HFFc6 (cell line): ENCODE data around the gene TDRKH. TPM values are rescaled to one million over a fixed set of nuclear protein-coding genes. Genes with fewer than 3 reads are reported as not detected.
"Not testable (repeated sequence)": the region's sequence is repeated elsewhere in the genome, so short reads cannot be mapped to it uniquely, and the experiment has no call there.

Experiments used
- DNase-seq: peaks from one replicate; pipeline ENCODE4 v3.0.0-alpha.2; 2018
- H3K27ac Mint-ChIP-seq: 2 replicates; pipeline ENCODE4 v1.8.0; 2020; ENCODE audit warnings: mild to moderate bottlenecking, mixed read lengths
- H3K27me3 Mint-ChIP-seq: 2 replicates; pipeline ENCODE4 v1.8.0; 2021; ENCODE audit warnings: mild to moderate bottlenecking, moderate library complexity, mixed read lengths; ENCODE audit not compliant: insufficient read depth
- H3K36me3 Mint-ChIP-seq: 2 replicates; pipeline ENCODE4 v1.8.0; 2021; ENCODE audit warnings: low read depth, mixed read lengths
- H3K4me1 Mint-ChIP-seq: 2 replicates; pipeline ENCODE4 v1.8.0; 2020; ENCODE audit warnings: low read depth, mixed read lengths
- H3K4me3 Mint-ChIP-seq: 2 replicates; pipeline ENCODE4 v1.8.0; 2020; ENCODE audit warnings: mild to moderate bottlenecking, moderate library complexity, mixed read lengths
- H3K9me3 Mint-ChIP-seq: 2 replicates; pipeline ENCODE4 v1.8.0; 2020; ENCODE audit warnings: mild to moderate bottlenecking, mixed read lengths
- total RNA-seq, 6 experiments: library from RNA; stranded (reverse); fragmentation: NEBNext Ultra II Directional; extraction: Animal tissue kit (Norgen Biotek cat#: 25700); gene quantifications; 2 replicates in 1 of 6; 3 replicates in 5 of 6; pipeline ENCODE4 v1.2.3, GENCODE V29; 2021
- TF ChIP-seq, protein P1 (sequence below): fragments of 200-600 bp; sonication (generic); IDR thresholded peaks from 2 replicates; pipeline ENCODE4 v1.5.0; 2021; ENCODE audit warnings: antibody characterized with exemption, mild to moderate bottlenecking

The TDRKH gene
- total RNA-seq, 6 experiments from 2014 or later, result 1.1 to 2.0 (median 1.5) TPM

- peaks cover 11% of the 10 kb centered on the region for H3K9me3 Mint-ChIP-seq
- no peaks in the 10 kb centered on the region for H3K36me3 Mint-ChIP-seq
- H3K4me1 Mint-ChIP-seq, result no peaks in the 10 kb centered on the region
- H3K27me3 Mint-ChIP-seq, result peaks cover 17% of the 10 kb centered on the region
- TF ChIP-seq, protein P1, sequence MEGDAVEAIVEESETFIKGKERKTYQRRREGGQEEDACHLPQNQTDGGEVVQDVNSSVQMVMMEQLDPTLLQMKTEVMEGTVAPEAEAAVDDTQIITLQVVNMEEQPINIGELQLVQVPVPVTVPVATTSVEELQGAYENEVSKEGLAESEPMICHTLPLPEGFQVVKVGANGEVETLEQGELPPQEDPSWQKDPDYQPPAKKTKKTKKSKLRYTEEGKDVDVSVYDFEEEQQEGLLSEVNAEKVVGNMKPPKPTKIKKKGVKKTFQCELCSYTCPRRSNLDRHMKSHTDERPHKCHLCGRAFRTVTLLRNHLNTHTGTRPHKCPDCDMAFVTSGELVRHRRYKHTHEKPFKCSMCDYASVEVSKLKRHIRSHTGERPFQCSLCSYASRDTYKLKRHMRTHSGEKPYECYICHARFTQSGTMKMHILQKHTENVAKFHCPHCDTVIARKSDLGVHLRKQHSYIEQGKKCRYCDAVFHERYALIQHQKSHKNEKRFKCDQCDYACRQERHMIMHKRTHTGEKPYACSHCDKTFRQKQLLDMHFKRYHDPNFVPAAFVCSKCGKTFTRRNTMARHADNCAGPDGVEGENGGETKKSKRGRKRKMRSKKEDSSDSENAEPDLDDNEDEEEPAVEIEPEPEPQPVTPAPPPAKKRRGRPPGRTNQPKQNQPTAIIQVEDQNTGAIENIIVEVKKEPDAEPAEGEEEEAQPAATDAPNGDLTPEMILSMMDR, result no peak
- DNase-seq, result no peak
- H3K27ac Mint-ChIP-seq, result no peak overlapping the region
- no peak overlapping the region for H3K4me3 Mint-ChIP-seq
These were observed 53.3 kb downstream of the TDRKH start for GRCh38 chr1:151737026-151737425.

DNA sequence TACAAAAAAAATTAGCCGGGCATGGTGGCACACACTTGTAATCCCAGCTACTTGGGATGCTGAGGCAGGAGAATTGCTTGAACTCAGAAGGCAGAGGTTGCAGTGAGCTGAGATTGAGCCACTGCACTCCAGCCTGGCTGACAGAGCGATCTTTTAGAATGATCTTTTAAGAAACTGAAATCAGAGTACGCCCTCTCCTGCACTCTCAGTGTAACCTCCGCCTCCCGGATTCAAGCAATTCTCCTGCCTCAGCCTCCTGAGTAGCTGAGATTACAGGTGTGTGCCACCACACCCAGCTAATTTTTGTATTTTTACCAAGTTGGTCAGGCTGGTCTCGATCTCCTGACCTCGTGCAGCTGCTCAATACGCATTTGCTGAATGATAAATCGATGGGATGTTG, 56.3 kb downstream of the TDRKH start:
- H3K4me1 Mint-ChIP-seq, H3K4me3 Mint-ChIP-seq, H3K36me3 Mint-ChIP-seq, DNase-seq, H3K27ac Mint-ChIP-seq: not testable (repeated sequence)
- Mint-ChIP-seq H3K9me3 (peaks cover 11% of the 10 kb centered on the region), H3K27me3 (peaks cover 16% of the 10 kb centered on the region)

DNA sequence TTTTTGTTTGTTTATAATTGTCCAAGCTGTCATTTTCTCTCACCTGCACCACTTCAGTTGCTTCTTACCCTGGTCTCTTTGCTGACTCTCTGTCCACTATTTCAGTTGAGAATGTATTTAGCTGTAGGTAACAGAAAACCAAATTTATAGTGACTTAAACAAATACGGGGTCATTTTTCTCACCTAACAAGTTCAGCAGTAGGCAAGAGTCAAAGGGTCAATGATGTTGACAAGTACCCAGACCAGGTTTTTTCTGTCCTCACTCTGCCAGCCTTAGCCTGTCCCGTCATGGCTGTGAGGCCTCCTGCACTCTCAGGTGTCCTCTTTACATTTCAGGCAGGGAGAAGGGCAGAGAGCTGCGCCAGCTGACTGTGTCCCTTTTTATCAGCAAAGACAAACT, 57.2 kb downstream of the TDRKH start:
- peaks cover 9% of the 10 kb centered on the region for H3K4me1 Mint-ChIP-seq
- H3K27ac Mint-ChIP-seq, result no peak overlapping the region
- H3K9me3 Mint-ChIP-seq, result peaks cover 11% of the 10 kb centered on the region
- H3K36me3 Mint-ChIP-seq, result no peaks in the 10 kb centered on the region
- no peak for DNase-seq
- peaks cover 16% of the 10 kb centered on the region for H3K27me3 Mint-ChIP-seq
- TF ChIP-seq, protein P1, result no peak
- no peak overlapping the region for H3K4me3 Mint-ChIP-seq

DNA sequence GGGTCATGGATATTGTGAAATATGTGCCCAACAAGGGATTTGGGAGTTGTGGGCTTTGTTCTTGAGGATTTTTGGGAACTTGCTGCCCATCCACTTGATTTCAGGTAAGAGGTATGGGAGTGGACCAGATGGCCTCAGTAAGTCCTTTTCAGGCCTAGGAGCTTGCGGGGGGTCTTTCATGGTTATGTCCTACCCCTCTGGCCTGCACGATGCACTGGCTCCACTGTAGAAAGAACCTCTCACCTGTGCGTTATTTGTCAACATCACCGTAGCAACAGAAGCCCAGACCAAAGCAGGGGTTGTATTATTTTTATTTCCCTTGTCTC, 60.4 kb downstream of the TDRKH start:
- H3K27ac Mint-ChIP-seq, result no peak overlapping the region
- no peak for DNase-seq
- peaks cover 28% of the 10 kb centered on the region for H3K27me3 Mint-ChIP-seq
- H3K4me1 Mint-ChIP-seq, result peaks cover 12% of the 10 kb centered on the region
- no peak overlapping the region for H3K4me3 Mint-ChIP-seq
- TF ChIP-seq, protein P1, result no peak
- H3K36me3 Mint-ChIP-seq, result no peaks in the 10 kb centered on the region
- no peaks in the 10 kb centered on the region for H3K9me3 Mint-ChIP-seq

DNA sequence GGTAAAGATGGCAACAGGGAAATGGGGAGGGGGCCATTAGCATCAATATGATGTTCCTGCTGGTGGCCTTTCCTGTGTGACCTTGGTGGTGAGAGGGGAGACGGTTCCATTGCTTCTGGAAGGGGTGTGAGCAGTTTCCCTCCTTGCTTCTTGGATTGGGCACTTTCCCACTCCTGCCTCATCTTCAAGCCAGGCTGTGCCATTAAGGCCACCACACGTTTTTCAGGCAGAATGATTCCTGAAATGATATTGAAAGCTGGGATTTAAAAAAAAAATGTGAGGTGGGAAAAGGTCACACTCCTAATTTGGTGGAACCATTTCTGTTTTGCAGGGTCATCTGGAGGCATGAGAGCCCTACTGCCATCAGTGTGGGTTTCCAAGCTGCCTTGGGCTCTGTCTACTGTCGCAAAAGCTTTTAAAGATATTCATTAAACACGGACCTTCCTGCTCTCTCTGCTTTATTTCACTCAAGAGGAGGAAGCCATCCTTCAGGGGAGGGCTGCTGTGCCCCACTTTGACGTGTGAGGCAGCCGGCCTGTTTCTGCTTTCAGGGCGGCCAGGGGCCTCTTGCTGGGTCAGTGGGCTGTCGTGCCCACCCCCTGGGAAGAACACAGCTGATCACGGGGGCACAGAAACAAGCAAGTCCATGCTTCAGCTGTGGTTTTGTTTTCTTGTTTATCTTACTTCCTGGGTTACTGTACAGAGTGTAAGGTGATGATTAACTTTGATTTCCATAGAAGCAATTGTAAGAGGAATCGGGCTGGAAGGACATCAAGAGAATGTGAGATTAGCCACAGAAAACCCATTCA, 60.9 kb downstream of the TDRKH start:
- no peaks in the 10 kb centered on the region for H3K36me3 Mint-ChIP-seq
- no peak for DNase-seq
- H3K27ac Mint-ChIP-seq, result no peak overlapping the region
- TF ChIP-seq, protein P1, result no peak
- peaks cover 12% of the 10 kb centered on the region for H3K4me1 Mint-ChIP-seq
- no peak overlapping the region for H3K4me3 Mint-ChIP-seq
- H3K9me3 Mint-ChIP-seq, result no peaks in the 10 kb centered on the region
- H3K27me3 Mint-ChIP-seq, result peaks cover 32% of the 10 kb centered on the region

DNA sequence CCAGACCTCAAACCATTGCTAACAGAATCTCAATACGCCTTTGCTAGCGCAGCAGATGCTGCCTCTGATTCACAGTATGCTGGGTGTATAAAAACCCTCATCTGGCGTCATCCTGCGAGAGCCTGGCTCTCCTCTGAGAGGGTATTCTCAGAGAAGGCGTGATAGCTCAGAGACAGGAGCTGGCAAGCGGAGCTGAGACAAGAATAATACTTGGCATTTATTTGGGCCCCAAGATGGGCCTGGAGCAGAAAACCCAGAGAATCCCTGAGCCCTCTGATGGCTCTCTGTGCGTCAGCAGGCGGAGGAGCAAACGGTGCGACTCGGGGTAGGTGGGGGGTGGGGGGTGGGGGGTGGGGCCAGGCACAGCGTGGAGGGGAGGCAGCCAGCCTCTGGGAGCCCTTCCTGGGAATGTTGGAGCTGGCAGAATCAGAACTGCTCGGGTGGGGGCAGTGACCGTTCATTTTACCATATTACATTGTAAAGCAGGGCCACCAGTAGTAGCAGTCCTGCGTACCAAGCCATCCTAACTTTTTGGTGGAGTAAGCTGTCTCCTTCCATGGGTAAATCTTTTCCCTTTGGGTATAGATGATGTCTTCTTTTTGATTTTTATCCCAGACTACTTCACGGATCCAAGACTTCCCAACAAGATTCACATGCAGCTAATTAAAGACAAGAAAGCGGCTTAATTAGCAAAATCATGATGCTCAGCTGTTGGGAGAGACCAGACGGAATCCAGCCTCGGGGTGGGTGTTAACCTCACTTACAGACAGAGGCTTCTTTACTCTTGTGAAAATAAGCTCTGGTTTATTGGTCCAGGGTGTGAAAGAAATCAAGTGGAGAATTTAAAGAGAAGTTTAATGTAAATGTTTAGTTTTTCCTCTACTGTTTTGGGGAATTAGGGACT, 61.9 kb downstream of the TDRKH start:
- peak overlapping the region; percentile 75 for H3K4me3 Mint-ChIP-seq
- no peaks in the 10 kb centered on the region for H3K9me3 Mint-ChIP-seq
- H3K36me3 Mint-ChIP-seq, result no peaks in the 10 kb centered on the region
- peaks cover 12% of the 10 kb centered on the region for H3K4me1 Mint-ChIP-seq
- peak overlapping the region; percentile 17; the same call in 1 of the 2 replicates for H3K27ac Mint-ChIP-seq
- peaks cover 41% of the 10 kb centered on the region for H3K27me3 Mint-ChIP-seq
- TF ChIP-seq, protein P1, result no peak
- peak; percentile 52 for DNase-seq
